ENCODE data around the gene LRRC46.

LRRC46 gene

GRCh38 chr17:47797797-47798196, 33.7 kb upstream of the LRRC46 start:
- no peak for DNase-seq (ENCODE audit: low read depth)
- no peak for TF ChIP-seq CTCF (IDR thresholded peaks at IDR 0.05; ENCODE audit: control insufficient read depth, extremely low read depth, insufficient read depth)
- no peak overlapping the region for H3K4me3 ChIP-seq (ENCODE audit: low read depth, low read length)

GRCh38 chr17:47800686-47801085, 30.8 kb upstream of the LRRC46 start:
- TF ChIP-seq CTCF (IDR thresholded peaks at IDR 0.05; ENCODE audit: control insufficient read depth, extremely low read depth, insufficient read depth), result no peak
- DNase-seq (ENCODE audit: low read depth), result no peak
- H3K4me3 ChIP-seq (ENCODE audit: low read depth, low read length), result no peak overlapping the region

- TF ChIP-seq CTCF (IDR thresholded peaks at IDR 0.05; ENCODE audit: control insufficient read depth, extremely low read depth, insufficient read depth), result no peak
- no peak overlapping the region for H3K4me3 ChIP-seq (ENCODE audit: low read depth, low read length)
- DNase-seq (ENCODE audit: low read depth), result no peak
Observed at GRCh38 chr17:47801176-47801765, 30.2 kb upstream of the LRRC46 start.

DNA sequence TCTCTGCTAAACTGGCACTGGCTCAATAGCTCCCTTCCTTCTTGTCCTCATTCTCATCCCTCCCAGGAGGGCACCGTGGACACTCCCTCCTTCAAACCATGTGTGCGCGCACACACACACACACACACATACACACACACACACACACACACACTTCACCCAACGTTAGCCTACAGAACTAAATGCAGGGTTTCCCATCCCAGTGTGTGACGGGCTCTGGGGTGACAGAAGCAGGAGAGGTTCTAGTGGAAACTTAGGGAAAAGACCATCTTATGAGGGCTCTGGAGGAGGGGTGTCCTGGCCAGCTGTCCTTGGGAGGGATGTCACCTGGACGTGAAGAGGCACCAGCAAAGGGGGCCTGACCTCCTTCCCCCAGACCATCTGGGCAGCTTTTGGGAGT, 29.6 kb upstream of the LRRC46 start:
- no peak overlapping the region for H3K4me3 ChIP-seq (ENCODE audit: low read depth, low read length)
- no peak for TF ChIP-seq CTCF (IDR thresholded peaks at IDR 0.05; ENCODE audit: control insufficient read depth, extremely low read depth, insufficient read depth)
- no peak for DNase-seq (ENCODE audit: low read depth)

GRCh38 chr17:47802341-47803022, 29.0 kb upstream of the LRRC46 start:
- TF ChIP-seq CTCF (IDR thresholded peaks at IDR 0.05; ENCODE audit: control insufficient read depth, extremely low read depth, insufficient read depth), result peak; percentile 74
- H3K4me3 ChIP-seq (ENCODE audit: low read depth, low read length), result no peak overlapping the region
- DNase-seq (ENCODE audit: low read depth), result no peak

GRCh38 chr17:47803201-47803600, 28.3 kb upstream of the LRRC46 start:
- no peak overlapping the region for H3K4me3 ChIP-seq (ENCODE audit: low read depth, low read length)
- no peak for DNase-seq (ENCODE audit: low read depth)
- no peak for TF ChIP-seq CTCF (IDR thresholded peaks at IDR 0.05; ENCODE audit: control insufficient read depth, extremely low read depth, insufficient read depth)

DNA sequence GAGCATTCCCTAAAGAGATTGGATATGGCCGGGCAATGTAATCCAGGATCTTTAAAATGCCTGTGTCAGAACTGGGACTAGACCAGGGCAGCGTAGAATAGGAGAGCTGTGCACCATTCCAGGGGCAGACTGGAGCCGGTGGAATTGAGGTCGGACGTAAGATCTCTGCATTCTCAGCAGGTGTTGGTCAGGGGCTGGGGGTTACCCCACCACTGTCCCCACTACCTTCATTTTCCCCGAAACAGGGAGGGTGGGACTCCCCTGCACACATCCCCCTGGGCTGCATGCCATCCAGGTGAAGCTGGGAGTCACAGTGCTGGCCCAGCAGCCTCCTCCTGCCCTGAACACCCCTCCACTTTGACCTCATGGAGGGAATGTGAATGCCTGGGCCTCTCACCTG, 27.7 kb upstream of the LRRC46 start:
- no peak overlapping the region for H3K4me3 ChIP-seq (ENCODE audit: low read depth, low read length)
- TF ChIP-seq CTCF (IDR thresholded peaks at IDR 0.05; ENCODE audit: control insufficient read depth, extremely low read depth, insufficient read depth), result no peak
- DNase-seq (ENCODE audit: low read depth), result no peak

All from LNCaP clone FGC (cell line).